HepG2 (cell line): ENCODE results near the gene KRTAP3-1. TPM values are rescaled to one million over a fixed set of nuclear protein-coding genes. Genes with fewer than 3 reads are reported as not detected.

Experiments
- ARNT2 ChIP-seq: sonication (generic); formaldehyde crosslinking; IDR thresholded peaks from 2 replicates; pipeline ENCODE4 v1.8.0; 2022; ENCODE audit warnings: mild to moderate bottlenecking, low read depth, missing genetic modification reagents, moderate library complexity
- CREB1 ChIP-seq, 2 experiments: fragments of 450-650 bp in 1 of 2; IDR thresholded peaks; 2 replicates each; pipeline ENCODE4 v1.6.1; 2016 to 2017; ENCODE audit warnings: control low read depth in 1 of 2, mild to moderate bottlenecking in 1 of 2, missing compliant biosample characterization in 1 of 2, missing genetic modification characterization in 1 of 2
- CREM ChIP-seq, 2 experiments: sonication (generic) in 1 of 2; formaldehyde crosslinking in 1 of 2; IDR thresholded peaks; 2 replicates each; pipeline versions ENCODE4 v1.4.0 to v1.6.1; 2016 to 2020; ENCODE audit warnings: antibody characterized with exemption in 1 of 2, mild to moderate bottlenecking in 1 of 2, missing genetic modification reagents in 1 of 2
- GZF1 ChIP-seq: sonication (generic); formaldehyde crosslinking; IDR thresholded peaks from 2 replicates; pipeline ENCODE4 v1.5.1; 2020; ENCODE audit warnings: mild to moderate bottlenecking, missing genetic modification reagents
- IRX3 ChIP-seq: sonication (generic); formaldehyde crosslinking; IDR thresholded peaks from 2 replicates; pipeline ENCODE4 v1.8.1; 2023; ENCODE audit warnings: mild to moderate bottlenecking, low read depth, missing genetic modification reagents, borderline replicate concordance
- KDM3A ChIP-seq: IDR thresholded peaks from 2 replicates; pipeline ENCODE4 v1.6.1; 2018; ENCODE audit warnings: low read depth, missing compliant biosample characterization
- MED8 ChIP-seq: sonication (generic); formaldehyde crosslinking; IDR thresholded peaks from 2 replicates; pipeline ENCODE4 v1.8.1; 2023; ENCODE audit warnings: mild to moderate bottlenecking, missing genetic modification reagents; ENCODE audit not compliant: insufficient replicate concordance
- NR2C2 ChIP-seq: sonication (generic); formaldehyde crosslinking; IDR thresholded peaks from 2 replicates; pipeline ENCODE4 v1.4.0; 2020; ENCODE audit warnings: missing genetic modification reagents, mild to moderate bottlenecking, moderate library complexity, borderline replicate concordance
- RXRB ChIP-seq: IDR thresholded peaks from 2 replicates; pipeline ENCODE4 v1.6.1; 2016; ENCODE audit warnings: borderline replicate concordance, missing genetic modification reagents, missing compliant biosample characterization
- SYNCRIP ChIP-seq: fragments of 200-400 bp; formaldehyde crosslinking; IDR thresholded peaks from 2 replicates; pipeline ENCODE4 v1.6.1; 2018; ENCODE audit warnings: mild to moderate bottlenecking, low read depth, low read length; ENCODE audit not compliant: insufficient read depth
- TERF1 ChIP-seq: sonication (generic); formaldehyde crosslinking; IDR thresholded peaks from 2 replicates; pipeline ENCODE4 v1.8.0; 2022; ENCODE audit warnings: mild to moderate bottlenecking, missing genetic modification reagents, moderate library complexity
- TGIF2 ChIP-seq: IDR thresholded peaks from 2 replicates; pipeline ENCODE4 v1.6.1; 2016; ENCODE audit warnings: control low read depth, missing compliant biosample characterization
- TOE1 ChIP-seq: sonication (generic); formaldehyde crosslinking; IDR thresholded peaks from 2 replicates; pipeline ENCODE4 v1.4.0; 2020; ENCODE audit warnings: mild to moderate bottlenecking, missing genetic modification reagents
- ZNF10 ChIP-seq: sonication (generic); formaldehyde crosslinking; IDR thresholded peaks from 2 replicates; pipeline ENCODE4 v1.4.0; 2020; ENCODE audit warnings: mild to moderate bottlenecking, low read depth, missing genetic modification reagents, borderline replicate concordance
- ZNF143 ChIP-seq: sonication (generic); formaldehyde crosslinking; IDR thresholded peaks from 2 replicates; pipeline ENCODE4 v1.4.0; 2020; ENCODE audit warnings: missing genetic modification reagents
- ZNF282 ChIP-seq: fragments of 450-650 bp; IDR thresholded peaks from 2 replicates; pipeline ENCODE4 v1.6.1; 2018; ENCODE audit not compliant: partially characterized antibody
- ZNF317 ChIP-seq: sonication (generic); formaldehyde crosslinking; IDR thresholded peaks from 2 replicates; pipeline ENCODE4 v1.5.0; 2020; ENCODE audit warnings: mild to moderate bottlenecking, missing genetic modification reagents
- ZNF343 ChIP-seq: sonication (generic); formaldehyde crosslinking; IDR thresholded peaks from 2 replicates; pipeline ENCODE4 v1.4.0; 2020; ENCODE audit warnings: mild to moderate bottlenecking, missing genetic modification reagents
- ZNF354B ChIP-seq: sonication (generic); formaldehyde crosslinking; IDR thresholded peaks from 2 replicates; pipeline ENCODE4 v1.8.0; 2022; ENCODE audit warnings: mild to moderate bottlenecking, missing genetic modification reagents
- ZNF367 ChIP-seq: sonication (generic); formaldehyde crosslinking; IDR thresholded peaks from 2 replicates; pipeline ENCODE4 v1.4.0; 2020; ENCODE audit warnings: missing genetic modification reagents, borderline replicate concordance
- ZNF644 ChIP-seq: IDR thresholded peaks from 2 replicates; pipeline ENCODE4 v1.6.1; 2016; ENCODE audit warnings: low read depth
- ZNF891 ChIP-seq: sonication (generic); formaldehyde crosslinking; IDR thresholded peaks from 2 replicates; pipeline ENCODE4 v1.5.0; 2020; ENCODE audit warnings: mild to moderate bottlenecking, missing genetic modification reagents
- polyA plus RNA-seq, 8 experiments: library from polyadenylated mRNA; depleted of rRNA in 3 of 8; stranded (reverse) in 7 of 8; unstranded in 1 of 8; fragments of >200 nt; fragmentation: Illumina TruSeq in 4 of 8; extraction: Trizol in 4 of 8; gene quantifications; 2 replicates each; pipeline versions ENCODE4 v1.2.1 to v1.2.3, GENCODE V29; 2011 to 2016; ENCODE audit warnings: low read depth in 4 of 8, missing spikeins in 1 of 8, mixed read lengths in 1 of 8; ENCODE audit not compliant: insufficient read depth in 1 of 8
- total RNA-seq, 5 experiments: library from RNA; depleted of rRNA; stranded (reverse); fragments of >200 nt; fragmentation: Illumina TruSeq; extraction: Trizol; gene quantifications; 2 replicates each; pipeline ENCODE4 v1.2.3, GENCODE V29; 2016; ENCODE audit warnings: low read depth in 1 of 5
- TF ChIP-seq, protein P1 (sequence below): sonication (generic); formaldehyde crosslinking; IDR thresholded peaks from 2 replicates; pipeline ENCODE4 v1.5.1; 2020; ENCODE audit warnings: mild to moderate bottlenecking, missing genetic modification reagents, moderate library complexity
- TF ChIP-seq, protein P2 (sequence below): IDR thresholded peaks from 2 replicates; pipeline ENCODE4 v1.6.1; 2012; ENCODE audit warnings: inconsistent platforms
- TF ChIP-seq, protein P3 (sequence below): sonication (generic); formaldehyde crosslinking; IDR thresholded peaks from 2 replicates; pipeline ENCODE4 v1.4.0; 2020; ENCODE audit warnings: missing genetic modification reagents

Gene KRTAP3-1
- total and polyA plus RNA-seq, 2 of the 13 experiments (the other 11 are each of a cell fraction or from before 2014, with no cell fraction given) = 0.29 to 3.7 TPM

DNA sequence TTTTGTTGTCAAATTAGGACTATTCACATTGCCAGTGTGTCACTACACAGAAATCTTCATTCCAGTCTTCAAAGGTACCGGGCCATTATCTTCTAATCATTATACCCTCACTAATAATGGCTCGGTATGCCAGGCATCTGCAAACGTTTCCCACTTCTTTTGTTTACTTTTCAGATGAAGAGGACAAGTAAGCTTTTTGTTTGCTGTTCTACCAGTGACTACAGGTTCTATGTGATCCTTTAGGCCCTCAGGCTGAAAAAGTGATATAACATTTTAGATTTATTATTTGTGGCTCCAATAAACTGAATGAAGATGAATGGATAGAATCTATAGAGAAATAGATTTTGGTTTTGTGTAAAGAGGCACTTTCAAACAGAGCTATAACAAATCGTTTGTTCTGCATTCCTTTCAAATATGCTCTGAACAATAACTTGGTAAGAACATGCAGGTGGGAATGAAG, 403 bp upstream of the KRTAP3-1 start (continued):
- TF ChIP-seq, protein P1, sequence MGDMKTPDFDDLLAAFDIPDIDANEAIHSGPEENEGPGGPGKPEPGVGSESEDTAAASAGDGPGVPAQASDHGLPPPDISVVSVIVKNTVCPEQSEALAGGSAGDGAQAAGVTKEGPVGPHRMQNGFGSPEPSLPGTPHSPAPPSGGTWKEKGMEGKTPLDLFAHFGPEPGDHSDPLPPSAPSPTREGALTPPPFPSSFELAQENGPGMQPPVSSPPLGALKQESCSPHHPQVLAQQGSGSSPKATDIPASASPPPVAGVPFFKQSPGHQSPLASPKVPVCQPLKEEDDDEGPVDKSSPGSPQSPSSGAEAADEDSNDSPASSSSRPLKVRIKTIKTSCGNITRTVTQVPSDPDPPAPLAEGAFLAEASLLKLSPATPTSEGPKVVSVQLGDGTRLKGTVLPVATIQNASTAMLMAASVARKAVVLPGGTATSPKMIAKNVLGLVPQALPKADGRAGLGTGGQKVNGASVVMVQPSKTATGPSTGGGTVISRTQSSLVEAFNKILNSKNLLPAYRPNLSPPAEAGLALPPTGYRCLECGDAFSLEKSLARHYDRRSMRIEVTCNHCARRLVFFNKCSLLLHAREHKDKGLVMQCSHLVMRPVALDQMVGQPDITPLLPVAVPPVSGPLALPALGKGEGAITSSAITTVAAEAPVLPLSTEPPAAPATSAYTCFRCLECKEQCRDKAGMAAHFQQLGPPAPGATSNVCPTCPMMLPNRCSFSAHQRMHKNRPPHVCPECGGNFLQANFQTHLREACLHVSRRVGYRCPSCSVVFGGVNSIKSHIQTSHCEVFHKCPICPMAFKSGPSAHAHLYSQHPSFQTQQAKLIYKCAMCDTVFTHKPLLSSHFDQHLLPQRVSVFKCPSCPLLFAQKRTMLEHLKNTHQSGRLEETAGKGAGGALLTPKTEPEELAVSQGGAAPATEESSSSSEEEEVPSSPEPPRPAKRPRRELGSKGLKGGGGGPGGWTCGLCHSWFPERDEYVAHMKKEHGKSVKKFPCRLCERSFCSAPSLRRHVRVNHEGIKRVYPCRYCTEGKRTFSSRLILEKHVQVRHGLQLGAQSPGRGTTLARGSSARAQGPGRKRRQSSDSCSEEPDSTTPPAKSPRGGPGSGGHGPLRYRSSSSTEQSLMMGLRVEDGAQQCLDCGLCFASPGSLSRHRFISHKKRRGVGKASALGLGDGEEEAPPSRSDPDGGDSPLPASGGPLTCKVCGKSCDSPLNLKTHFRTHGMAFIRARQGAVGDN (CRISPR knock-in tag) = no peak
- TF ChIP-seq TGIF2 (CRISPR knock-in tag) = no peak
- no peak for TF ChIP-seq ZNF354B (CRISPR knock-in tag)
- TF ChIP-seq, protein P2, sequence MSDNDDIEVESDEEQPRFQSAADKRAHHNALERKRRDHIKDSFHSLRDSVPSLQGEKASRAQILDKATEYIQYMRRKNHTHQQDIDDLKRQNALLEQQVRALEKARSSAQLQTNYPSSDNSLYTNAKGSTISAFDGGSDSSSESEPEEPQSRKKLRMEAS = no peak
- no peak for TF ChIP-seq NR2C2 (CRISPR knock-in tag)
- peak; percentile 87 for TF ChIP-seq CREM (IDR thresholded peaks at IDR 0.05)
- TF ChIP-seq CREM (CRISPR knock-in tag; IDR thresholded peaks at IDR 0.05) = no peak
- TF ChIP-seq ZNF367 (CRISPR knock-in tag) = no peak
- no peak for TF ChIP-seq ZNF10 (CRISPR knock-in tag)
- no peak for TF ChIP-seq TOE1 (CRISPR knock-in tag)
- TF ChIP-seq SYNCRIP = no peak
- no peak; the same call in 1 of the 2 replicates for TF ChIP-seq CREB1 (IDR thresholded peaks at IDR 0.05)
- peak; percentile 73 for TF ChIP-seq CREB1 (CRISPR knock-in tag; IDR thresholded peaks at IDR 0.05)
- TF ChIP-seq ZNF644 (CRISPR knock-in tag) = peak; percentile 32; the same call in 1 of the 2 replicates
- TF ChIP-seq RXRB = peak; percentile 84
- 0 out of 2 replicates have a peak, but pooled peaks have one; percentile 25 for TF ChIP-seq ZNF317 (CRISPR knock-in tag)
- TF ChIP-seq IRX3 (CRISPR knock-in tag) = no peak
- TF ChIP-seq ZNF891 (CRISPR knock-in tag) = no peak
- TF ChIP-seq ARNT2 (CRISPR knock-in tag) = no peak
- no peak for TF ChIP-seq KDM3A (CRISPR knock-in tag)
- TF ChIP-seq, protein P3, sequence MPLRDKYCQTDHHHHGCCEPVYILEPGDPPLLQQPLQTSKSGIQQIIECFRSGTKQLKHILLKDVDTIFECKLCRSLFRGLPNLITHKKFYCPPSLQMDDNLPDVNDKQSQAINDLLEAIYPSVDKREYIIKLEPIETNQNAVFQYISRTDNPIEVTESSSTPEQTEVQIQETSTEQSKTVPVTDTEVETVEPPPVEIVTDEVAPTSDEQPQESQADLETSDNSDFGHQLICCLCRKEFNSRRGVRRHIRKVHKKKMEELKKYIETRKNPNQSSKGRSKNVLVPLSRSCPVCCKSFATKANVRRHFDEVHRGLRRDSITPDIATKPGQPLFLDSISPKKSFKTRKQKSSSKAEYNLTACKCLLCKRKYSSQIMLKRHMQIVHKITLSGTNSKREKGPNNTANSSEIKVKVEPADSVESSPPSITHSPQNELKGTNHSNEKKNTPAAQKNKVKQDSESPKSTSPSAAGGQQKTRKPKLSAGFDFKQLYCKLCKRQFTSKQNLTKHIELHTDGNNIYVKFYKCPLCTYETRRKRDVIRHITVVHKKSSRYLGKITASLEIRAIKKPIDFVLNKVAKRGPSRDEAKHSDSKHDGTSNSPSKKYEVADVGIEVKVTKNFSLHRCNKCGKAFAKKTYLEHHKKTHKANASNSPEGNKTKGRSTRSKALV (CRISPR knock-in tag) = no peak
- TF ChIP-seq ZNF143 (CRISPR knock-in tag) = no peak
- no peak for TF ChIP-seq ZNF343
- TF ChIP-seq MED8 (CRISPR knock-in tag) = no peak
- TF ChIP-seq TERF1 (CRISPR knock-in tag) = no peak
- TF ChIP-seq ZNF282 = no peak
- TF ChIP-seq GZF1 (CRISPR knock-in tag) = no peak
